DMS 273 (cell line): ENCODE measurements around the gene DVL2.

ENCODE experiments used
- DNase-seq: peaks from one replicate; lab custom pipeline; 2025; ENCODE audit not compliant: unreplicated experiment; lab: John Stamatoyannopoulos, UW

The DVL2 gene

GRCh38 chr17:7219812-7220592 is 14.3 kb downstream of the DVL2 start, which contains the start of the genes ACADVL and DLG4:
TSS of gene ACADVL (plus strand) at chr17:7219938. CDS start at chr17:7219985, 47 bp downstream.
TSS of gene DLG4 (minus strand) at chr17:7219836.
- peak; percentile 84 for DNase-seq

DNA sequence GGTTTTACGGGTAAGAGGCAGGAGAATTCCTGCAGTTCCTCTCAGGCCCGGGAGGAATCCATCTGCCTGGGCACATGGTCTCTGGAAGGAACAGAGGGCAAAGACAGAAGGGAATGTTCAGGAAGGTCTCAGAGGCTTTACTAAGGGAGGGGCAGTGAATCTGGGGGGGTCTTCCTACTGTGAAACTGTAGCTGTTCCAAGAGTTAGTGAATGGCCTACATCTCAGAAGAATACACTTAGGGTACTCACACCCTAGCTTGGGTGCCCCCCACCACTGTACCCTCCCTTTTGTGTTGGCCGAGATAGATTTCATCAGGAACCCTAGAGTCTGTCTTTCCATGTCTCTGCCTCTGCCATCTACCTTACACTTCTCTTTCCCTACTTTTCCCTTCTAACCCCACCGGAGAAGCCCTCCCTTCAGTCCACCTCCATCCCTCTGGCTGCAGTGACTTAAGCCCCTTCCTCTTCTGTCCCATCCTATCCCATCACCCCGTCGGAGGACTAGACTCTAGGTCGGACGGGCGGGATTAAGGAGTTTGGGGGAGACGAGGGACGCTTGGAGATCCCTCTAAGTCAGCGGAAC is 15.0 kb downstream of the DVL2 start:
- no peak for DNase-seq

- DNase-seq, result peak; percentile 39
Observed at GRCh38 chr17:7218758-7219157, 15.6 kb downstream of the DVL2 start.

- DNase-seq, result no peak
Observed at GRCh38 chr17:7218166-7218565, 16.2 kb downstream of the DVL2 start.

GRCh38 chr17:7217113-7217987 is 17.0 kb downstream of the DVL2 start:
- peak; percentile 74 for DNase-seq

GRCh38 chr17:7216242-7217112 is 17.8 kb downstream of the DVL2 start:
- DNase-seq, result no peak

GRCh38 chr17:7215652-7216180 is 18.6 kb downstream of the DVL2 start:
- DNase-seq, result peak; percentile 53

DNA sequence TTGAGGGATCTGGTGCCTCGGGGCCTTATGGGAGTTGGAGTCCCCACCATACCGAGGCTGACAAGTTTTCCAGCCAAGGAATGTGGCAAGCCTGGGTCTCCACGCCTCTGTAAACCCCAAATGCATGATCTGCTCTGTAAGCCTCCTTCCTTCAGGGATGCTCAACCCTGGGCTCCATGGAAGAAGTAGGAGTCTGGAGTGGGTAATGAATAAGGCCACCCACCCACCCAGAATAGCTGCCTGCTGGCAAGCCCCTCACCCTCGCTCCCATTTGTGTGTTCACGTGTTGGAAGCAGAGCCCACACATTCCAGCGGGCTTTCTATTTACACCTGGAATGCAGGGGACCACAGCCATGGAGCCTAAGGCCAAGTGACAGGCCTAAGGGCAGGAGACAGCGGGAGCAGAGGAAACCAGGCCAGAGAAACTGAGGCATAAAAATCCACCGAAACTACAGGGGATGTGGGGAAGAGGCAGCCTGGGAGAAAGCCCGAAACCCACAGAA is 19.1 kb downstream of the DVL2 start:
- DNase-seq, result no peak

DNA sequence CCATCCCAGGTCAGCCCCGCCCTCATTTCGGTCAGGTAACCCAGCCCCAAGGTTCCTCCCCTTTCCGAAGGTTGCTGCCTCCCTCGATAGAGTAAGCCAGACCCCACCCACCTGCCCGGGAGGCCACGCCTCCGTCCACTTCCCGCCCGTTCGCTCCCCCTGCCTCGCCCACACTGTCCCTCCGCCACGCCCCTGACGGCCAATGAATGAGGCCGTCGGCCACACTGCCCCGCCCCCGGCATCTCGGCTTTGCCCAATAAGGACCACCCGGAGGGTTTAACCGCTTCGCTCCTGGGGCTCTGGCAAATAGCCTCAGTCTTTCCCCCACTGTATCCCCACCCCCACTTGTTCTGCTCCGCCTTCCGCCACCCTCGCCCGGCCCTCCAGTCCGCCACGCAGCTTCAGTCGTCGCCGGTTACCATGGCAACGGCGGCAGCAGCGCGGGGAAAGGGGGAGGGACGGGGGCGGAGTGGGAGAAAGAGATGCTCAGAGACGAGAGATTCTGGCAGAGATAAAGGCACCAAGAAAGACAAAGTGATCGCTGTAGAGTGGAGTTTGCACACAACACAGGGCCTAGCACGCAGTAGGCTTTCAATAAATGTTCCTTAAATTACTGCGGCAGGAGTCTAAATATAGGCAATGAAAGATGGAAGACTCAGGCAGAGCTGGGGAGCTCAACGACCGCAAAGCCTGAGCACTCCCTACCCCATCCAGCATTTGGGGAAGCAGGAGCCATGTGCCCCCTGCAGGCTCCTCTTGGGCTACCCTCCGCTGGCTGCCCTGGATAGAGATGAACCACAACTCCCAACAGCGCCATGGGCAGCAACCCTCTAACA is 19.8 kb downstream of the DVL2 start:
- peak; percentile 98 for DNase-seq

DNA sequence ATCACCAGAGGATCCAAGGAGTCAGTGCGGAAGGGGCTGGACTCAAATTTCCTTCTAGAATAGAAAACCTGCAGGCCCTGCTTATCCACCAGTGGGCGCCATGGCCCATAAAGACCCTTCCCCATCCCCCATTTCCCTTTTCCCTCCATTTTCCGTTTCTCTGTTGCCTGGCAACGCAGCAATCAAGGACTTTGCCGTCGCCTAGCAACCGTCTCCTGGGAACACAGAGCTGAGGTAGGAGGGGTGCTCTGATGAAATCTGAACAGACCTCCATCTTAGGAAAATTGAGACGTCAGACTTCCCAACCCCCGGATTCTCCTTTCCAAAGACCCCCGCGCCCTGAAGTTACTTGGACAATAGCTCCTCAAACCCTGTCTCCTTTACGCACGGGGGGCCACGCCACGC is 20.4 kb downstream of the DVL2 start:
- peak; percentile 96 for DNase-seq

GRCh38 chr17:7211491-7212273 is 22.6 kb downstream of the DVL2 start:
- no peak for DNase-seq

DNA sequence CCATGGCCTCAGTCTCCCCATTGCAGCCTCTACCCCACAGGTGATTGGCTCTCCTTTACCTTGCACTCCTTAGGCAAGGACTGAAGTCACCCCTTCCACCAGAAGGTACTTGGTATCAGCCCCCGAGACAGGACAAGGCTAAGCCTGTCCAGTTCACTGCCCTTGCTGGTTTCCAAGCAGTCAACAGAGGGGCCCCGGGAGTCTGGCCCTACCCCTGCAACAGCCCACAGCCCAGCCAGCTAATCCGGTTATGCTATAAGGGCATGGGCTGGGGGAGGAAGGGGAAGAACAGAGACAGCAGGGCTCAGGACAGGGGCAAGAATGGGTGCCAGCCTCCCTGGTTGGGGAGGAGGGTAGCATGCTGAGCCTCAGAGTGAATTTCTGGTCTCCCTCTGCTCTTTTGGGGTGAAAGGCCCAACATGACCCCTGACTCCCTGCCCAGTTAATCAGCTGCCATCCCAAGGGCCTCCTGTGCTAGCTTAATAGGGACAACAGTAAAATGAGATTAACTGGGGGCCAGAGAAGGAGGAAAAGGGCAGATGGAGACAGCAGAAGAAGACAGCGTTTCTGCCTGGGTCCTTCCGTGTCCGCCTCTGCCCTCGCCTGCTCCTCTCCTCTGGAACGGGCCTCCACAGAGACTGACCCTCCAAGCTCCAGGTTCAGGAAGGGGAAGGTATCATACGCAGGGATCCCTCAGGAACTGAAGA is 25.4 kb downstream of the DVL2 start:
- no peak for DNase-seq

GRCh38 chr17:7208027-7208571 is 26.2 kb downstream of the DVL2 start:
- no peak for DNase-seq

- peak; percentile 38 for DNase-seq
Observed at GRCh38 chr17:7207120-7208001, 27.0 kb downstream of the DVL2 start.

- no peak for DNase-seq
Observed at GRCh38 chr17:7205561-7205960, 28.8 kb downstream of the DVL2 start.

DNA sequence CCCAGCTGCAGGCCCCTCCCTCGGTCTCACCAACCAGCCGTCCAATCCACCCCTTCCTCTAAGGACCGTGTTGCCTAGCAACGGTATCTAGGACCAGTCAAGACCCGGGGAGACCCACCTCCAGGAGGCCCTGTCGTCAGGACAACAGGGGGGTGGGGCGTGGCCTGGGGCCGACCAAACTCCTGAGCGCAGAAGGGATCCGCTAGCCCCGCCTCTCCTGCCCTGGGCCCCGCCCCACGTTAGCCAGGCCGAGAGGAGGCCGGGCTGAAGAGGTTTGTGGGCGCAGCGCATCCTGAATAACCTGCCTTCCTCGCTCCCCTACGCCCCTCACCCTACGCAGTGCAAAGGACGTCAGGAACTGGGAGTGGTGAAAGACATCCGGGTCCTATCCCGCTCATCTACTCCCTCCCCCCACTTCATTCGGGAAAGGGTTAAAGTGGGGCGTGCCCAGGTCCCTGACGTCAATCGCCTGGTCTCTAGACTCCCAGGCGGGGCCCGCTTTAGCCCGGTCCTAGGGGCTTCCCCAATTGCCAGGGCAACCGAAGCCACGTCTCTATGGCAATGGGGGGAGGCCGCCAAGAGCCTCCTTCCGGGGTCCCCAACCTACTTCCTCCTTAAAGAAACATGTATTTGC is 29.4 kb downstream of the DVL2 start:
- peak; percentile 98 for DNase-seq
